HG03442 (cell line): Measurements from ENCODE around the gene GEMIN4.
A peak's percentile ranks its signal among the peaks of the same experiment; 100 is the strongest.
"Not testable (repeated sequence)": the region's sequence is repeated elsewhere in the genome, so short reads cannot be mapped to it uniquely, and the experiment has no call there.

Experiments used
- ATAC-seq: cut with Tn5 transposase; IDR thresholded peaks from one replicate; pipeline ENCODE4 v1.9.1; 2021; ENCODE audit warnings: mild to moderate bottlenecking, moderate library complexity; ENCODE audit not compliant: unreplicated experiment

The GEMIN4 gene

DNA sequence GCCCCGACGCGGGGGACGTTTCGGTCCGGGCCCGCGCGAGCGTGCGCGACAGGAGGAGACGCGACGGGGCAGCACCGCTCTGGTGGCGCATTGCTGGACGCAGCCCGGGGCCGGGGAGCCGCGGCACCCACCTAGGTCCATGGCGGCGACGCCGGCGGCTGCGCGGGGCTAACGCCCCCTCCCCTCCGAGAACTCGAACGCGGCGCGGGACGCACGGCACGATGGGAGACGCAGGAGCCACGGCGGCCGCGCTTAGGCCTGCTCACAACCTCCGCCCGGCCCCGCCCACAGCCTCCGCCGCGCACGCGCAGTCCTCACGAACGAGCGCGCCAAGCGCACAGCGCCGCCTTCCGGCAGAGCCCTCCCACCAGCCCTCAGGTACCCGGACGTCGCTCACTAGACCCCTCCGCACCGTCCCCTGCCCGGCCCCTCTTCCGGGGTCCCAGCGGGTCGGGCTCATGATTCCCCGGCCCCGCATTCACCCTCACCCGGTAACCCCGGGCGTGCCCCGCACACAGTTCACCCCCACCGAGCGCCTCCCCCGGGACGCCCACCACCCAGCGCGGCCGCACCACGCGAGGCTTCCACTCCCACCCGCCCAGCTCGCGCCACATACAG lies at the start of gene GEMIN4:
GEMIN4 (minus strand) TSS at position 263 of the 618 bp plus-strand sequence; CDS start at position 141, 122 bp downstream.
- peak; percentile 80 for ATAC-seq

DNA sequence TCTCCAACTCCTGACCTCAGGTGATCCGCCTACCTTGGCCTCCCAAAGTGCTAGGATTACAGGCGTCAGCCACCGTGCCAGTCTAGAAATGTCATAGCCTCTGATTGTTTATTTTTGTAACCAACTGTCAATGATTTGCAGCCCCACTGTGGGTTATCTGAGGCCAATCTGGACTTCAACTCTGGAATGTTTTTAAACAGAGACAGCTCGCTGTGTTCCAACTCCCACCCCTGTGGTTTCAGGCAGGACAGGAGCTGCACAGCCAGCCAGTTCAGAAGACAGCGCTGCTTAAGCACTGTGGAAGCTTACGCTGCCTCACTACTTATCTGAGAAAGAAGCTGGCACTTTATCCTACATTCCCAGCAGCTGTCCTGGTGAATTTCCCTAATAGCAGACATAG lies 49.6 kb upstream of the GEMIN4 start:
- ATAC-seq, result no peak

DNA sequence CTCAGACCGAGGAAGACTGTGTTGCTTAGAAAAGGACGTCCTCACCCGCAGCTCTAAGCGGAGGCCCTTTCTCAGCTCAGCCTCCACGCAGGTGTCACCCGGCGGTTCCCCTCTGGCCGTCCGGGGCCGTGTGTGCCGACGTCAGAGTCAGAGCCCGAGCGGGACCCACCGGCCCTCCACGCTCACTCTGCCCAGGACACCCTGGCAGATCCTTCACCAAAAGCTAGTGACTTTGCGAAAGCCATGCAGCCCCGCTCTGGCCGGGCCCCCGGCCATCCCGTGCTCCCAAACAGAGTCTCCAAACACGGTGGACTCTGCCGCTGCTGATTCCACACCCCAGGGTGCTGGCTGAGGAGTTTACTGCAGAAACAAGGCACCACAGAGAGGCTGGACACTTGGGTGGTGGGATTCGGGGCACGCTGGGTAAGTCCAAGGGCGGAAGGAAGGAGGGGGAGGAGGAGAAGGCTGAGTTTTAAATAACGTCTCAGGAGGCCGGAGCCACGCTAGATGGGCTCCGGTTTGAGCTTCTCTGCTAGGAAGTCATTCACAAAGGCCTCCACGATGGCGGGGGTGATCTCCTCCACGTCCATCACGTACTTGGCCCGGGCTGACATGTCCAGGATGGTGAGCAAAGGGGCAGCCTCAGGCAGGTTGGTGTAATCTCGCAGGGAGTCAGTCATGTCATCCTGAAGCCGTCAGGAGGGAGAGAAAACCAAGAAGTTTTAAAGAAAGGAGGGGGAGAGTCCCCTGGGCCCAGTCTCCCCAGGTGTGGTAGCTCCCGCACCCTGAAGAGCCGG lies 48.6 kb upstream of the GEMIN4 start:
- ATAC-seq, result no peak

DNA sequence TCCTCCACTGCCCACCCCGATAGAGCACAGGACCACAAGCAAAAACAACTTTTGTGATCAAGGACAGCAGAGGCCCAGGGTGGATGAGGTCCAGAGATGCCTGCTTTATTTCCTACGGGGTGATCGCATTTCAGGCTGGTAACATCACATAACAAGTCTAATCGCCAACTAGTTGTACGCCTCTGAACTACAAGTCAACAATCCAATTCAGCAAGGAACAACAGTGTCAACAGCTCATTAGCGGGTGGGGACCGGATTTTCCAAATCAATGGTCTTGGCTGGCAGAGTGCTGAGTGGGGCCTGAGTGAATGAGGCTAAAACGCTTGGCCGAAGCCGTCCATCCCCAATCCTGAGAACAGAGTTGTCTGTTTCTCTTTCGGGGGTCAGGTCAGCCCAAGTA lies 47.2 kb upstream of the GEMIN4 start:
- no peak for ATAC-seq

DNA sequence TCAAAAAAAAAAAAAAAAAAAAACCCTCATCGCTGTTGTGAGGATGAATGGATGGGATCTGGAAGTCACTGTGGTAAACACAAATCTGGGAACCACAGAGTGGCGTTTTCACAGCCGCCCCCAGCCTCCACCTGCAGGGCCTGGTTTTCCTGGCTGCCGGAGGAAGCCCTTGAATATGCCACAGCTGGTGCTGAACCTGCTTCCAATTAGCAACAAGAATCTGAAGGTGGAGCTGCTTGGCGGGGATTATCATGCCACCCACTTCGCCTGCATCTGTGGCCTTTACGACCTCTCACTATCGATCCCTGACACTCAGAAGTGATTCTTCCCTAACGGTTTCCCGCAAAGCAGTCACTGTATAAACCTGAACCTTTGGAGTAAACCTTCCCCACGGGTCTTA lies 46.2 kb upstream of the GEMIN4 start:
- ATAC-seq, result no peak

DNA sequence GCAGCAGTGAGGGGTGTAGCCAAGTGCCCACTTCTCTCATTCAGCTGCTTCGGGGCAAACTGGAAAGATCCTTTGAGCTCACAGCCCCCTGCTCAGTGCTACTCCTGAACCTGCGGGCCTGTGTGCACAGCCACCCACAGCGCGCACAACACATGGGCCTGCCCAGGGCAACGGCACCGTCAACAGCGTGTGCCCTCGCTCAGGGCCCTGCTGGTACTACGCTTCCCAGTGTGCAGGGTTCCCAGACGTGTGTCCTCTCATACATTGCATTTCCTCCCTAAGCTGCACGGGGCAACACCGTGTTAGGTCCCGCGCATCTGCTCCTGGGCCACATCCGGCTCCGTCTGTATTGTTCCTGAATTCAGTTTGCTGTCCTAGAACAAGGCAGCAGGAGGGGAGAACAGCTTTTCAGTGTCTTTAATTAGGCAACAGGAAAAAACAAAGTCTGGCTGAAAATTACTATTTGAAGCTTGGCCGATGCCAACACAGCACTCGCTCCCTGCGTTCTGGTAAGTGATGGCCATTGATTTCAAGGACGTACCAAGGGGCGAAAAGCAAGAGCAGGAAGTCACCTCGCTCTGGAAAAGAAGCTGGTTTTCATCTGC lies 45.3 kb upstream of the GEMIN4 start:
- no peak for ATAC-seq

DNA sequence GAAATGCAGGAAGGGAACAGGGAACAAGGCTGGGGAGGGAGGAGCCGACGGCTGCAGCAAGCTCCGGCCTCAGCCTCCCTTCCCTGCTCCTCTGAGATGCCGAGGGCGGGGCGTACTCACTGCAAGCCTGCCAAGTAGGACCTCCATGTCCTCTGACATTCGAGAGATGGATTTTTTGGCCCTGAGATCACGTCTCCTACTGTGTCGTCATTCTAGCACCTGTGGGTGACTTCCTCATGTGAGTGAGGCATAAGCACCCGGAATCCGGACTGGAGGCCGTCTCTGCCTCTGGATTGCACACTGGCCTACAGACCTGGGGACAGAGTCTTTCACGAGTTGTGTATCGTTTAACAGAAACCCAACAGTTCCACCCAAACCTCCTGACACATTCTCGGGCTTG lies 44.5 kb upstream of the GEMIN4 start:
- no peak for ATAC-seq

DNA sequence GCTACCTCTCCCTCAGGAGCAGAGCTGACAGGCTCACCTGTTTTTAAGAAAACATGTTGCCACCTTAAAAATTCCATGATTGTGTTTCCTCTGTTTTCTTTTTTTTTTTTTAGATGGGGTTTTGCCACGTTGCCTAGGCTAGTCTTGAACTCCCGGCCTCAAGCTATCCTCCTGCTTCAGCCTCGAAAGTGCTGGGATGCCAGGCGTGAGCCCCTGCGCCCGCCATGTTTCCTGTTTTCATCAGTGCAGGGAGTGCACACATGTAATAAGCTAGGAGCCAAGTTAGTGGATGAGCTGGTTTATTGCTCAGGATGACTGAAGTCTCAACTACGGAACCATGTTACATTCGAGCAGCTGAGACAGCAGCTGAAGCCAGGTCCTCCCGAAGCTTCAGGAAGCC lies 43.7 kb upstream of the GEMIN4 start:
- ATAC-seq, result no peak

DNA sequence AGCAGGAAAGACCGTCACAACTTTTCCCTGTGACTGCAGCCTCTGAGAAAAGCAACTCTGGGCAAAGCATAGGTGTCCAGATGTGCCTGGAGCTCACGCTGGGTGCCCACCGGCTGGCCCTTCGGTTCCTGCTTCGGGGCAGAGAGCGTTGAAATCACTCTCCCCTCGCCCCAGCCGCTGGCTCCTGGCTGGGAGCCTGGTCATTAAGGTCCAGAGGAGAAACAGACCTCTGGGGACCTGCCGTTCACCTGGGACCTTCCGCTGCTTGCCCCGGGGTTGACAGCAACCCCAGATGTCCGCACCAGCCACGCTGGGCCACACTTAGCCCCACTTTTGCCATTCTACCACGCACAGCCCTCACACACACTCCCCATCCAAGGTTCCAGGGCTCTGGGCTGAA lies 43.2 kb upstream of the GEMIN4 start:
- no peak for ATAC-seq

DNA sequence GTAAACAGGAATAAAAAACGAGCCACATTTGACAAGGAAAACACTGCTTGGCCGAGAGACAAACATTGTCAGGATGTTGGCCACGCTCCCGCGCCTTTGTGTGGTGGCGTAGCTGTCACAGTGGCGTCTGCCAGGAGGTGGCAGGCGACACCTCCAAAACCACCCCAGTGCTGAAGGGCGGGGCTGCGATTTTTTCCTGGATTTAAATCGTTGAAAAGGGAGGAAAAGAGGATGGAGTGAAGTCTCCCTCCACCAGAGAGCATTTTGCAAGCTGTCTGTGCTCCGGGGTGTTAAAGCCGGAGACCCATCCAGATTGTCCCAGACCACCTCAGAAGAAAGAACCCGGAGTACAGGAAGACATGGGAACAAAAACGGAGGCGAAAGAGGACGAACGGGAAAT lies 42.8 kb upstream of the GEMIN4 start:
- no peak for ATAC-seq

DNA sequence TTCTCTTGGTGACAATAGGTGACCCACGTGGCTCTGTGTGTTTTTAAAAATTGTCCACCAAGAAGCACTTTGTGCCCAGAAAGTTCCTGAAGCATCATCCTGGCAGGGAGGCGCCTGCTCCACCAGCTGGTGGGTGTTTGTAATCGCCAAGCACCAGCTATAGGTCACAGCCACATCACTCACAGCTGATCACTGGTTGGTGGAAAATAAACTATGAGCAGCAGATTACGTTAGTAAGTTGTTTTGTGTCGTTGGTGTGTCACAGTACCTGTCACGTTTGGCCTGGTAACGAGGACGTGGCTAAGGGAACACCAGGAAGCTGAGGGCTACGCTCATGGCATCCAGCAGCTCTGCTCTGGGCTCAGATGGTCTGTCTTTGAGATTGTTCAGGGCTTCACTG lies 40.2 kb upstream of the GEMIN4 start:
- no peak for ATAC-seq

DNA sequence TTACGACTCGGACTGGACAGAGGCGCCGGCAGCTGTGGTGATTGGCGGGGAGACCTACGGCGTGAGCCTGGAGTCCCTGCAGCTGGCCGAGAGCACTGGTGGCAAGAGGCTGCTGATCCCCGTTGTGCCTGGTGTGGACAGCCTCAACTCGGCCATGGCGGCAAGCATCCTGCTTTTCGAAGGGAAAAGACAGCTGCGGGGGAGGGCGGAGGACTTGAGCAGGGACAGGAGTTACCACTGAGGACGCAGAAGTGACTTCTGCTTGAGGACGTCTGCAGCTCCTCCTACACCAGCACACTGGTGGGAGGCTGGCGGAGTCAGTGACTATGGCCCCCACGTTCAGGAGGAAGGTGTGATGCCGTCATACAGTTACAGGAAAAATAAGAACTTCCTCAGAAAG lies 39.8 kb upstream of the GEMIN4 start:
- ATAC-seq, result no peak

DNA sequence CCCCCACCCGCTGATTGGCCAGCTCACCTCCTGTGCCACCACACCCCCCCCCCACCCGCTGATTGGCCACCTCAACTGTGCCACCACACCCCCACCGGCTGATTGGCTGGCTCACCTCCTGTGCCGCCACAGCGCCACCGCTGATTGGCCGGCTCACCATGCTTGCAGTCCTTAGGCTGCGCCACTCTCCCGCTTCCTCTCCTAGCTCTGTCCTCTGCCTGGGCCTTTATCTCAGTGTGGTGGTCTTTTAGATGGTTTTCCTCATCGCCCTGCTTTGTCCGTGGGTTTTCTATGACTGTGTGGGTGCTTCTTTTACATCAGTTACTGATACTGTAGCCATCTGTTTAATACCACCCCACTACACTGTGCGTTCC lies 38.8 kb upstream of the GEMIN4 start:
- ATAC-seq, result not testable (repeated sequence)

DNA sequence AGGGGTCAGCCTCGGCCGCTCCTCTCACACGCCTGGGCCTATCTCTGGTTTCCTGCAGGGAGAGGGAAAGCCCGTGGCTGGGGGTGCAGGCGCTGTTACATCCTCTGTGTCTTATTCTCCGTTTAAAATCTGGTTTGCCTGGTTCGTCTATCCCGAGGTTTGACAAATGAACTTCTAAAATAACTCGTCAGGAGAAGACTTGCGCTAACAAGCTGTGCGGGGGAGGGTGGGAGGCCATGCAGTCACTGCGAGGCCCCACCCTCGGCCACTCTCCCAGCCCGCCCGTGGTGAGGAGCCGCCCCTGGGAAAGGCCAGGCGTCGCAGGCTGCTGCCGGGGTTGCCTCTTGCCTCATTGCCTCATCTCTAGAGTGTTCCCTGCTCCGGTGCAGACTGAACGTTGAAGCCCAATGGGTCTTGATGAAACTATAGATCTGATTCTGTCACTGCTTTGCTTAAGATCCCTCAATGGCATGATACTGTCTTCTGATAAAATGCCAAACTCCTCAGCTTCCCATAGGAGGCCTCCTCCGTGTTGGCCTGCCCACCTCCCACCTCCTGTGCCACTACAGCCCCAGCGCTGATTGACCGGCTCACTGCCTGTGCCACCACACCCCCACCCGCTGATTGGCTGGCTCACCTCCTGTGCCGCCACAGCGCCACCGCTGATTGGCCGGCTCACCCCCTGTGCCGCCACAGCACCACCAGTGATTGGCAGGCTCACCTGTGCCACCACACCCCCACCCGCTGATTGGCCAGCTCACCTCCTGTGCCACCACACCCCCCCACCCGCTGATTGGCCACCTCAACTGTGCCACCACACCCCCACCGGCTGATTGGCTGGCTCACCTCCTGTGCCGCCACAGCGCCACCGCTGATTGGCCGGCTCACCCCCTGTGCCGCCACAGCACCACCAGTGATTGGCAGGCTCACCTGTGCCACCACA lies 38.1 kb upstream of the GEMIN4 start:
- ATAC-seq, result not testable (repeated sequence)

DNA sequence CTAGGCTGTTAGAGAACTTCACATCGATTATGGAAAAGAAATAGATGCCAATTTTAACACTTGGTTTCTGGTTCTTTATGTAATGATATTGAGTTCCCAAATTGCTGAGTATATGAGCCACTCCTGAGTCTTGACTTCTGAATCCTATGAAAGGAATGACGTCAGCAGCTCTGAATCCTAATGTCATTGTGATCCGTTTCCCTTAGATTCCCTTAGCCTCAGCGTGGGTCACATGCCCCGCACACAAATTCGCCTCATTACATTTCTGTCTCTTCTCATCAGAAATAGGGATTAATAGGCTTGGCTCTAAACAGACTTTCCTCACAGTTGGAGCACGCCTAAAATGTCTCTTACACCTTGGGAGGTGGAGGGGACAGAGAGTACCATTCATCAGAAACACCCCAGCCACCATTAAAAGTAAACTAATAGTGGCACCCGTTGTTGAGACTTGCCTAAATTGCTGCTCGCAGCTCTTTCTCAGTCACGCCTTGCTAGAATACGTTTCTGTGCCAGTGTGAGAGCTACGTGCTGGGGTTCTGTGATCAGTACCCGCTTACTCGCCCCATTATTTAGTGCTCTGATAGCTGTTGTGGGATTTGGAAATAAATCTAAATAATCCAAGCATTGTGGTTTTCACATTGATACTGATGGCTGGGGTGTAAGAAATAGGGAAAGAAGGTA lies 37.2 kb upstream of the GEMIN4 start:
- ATAC-seq, result no peak

DNA sequence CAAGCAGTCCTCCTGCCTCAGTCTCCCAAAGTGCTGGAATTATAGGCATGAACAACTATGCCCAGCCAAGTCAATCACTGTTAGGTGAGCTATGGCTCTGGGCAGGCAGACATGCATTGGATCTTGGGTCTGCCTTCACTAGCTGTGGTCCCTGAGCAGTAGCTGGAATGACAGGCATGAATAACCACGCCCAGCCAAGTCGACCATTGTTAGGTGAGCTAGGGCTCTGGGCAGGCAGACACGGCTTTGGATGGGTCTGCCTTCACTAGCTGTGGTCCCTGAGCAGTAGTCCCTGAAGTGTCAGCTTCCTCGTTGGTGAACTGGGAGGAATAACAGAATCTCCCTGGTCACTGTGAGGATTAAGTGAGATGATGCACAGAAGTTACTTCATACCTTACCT lies 36.5 kb upstream of the GEMIN4 start:
- no peak for ATAC-seq

DNA sequence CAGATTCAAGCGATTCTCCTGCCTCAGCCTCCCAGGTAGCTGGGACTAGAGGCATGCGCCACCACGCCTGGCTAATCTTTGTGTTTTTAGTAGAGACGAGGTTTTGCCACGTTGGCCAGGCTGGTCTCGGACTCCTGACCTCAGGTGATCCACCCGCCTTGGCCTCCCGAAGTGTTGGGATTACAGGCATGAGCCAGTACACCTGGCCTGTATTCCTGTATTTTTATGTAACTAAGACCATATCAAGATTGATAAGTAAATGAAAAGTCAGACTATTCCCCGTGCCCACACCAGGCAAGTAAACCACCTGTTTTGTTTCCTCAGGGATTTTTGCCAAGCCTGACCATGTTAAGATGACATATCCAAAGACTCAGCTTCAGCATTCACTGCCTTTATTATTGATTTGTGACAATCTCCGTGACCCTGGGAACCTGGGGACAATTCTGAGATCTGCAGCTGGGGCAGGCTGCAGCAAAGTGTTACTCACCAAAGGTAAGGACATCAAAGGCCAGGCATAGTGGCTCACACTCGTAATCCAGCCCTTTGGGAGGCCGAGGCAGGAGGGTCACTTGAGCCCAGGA lies 35.7 kb upstream of the GEMIN4 start:
- no peak for ATAC-seq

DNA sequence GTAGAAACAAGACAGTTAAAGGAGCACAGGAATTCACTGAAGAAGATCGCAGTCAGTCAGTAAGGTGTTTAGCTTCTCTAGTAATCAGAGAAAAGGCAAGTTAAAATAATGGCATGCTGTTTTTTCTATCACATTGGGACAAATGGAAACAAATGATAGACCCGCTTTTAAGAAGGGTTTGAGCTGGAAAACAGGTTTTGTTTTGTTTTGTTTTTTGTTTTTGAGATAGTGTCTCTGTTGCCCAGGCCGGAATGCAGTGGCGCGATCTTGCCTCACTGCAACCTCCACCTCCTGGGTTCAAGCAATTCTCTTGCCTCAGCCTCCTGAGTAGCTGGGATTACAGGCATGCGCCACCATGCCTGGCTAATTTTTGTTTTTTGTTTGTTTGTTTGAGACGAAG lies 33.8 kb upstream of the GEMIN4 start:
- not testable (repeated sequence) for ATAC-seq

DNA sequence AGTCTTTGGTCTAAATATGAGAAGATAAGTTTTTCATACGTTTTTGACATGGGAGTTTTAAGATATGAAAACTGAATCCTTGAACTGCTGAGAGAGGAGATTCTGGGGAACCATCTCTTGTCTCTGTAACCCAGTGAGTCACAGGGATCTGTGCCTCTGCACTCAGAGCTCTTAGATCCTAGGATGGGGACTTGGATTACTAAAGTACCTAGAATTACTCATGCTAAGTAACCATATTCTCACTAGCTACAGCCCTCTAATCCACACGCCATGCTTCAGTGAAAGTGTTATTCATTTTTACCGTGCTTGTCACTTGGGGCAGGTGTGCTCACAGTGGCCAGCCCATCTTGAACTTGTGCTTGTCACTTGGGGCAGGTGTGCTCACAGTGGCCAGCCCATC lies 32.1 kb upstream of the GEMIN4 start:
- no peak for ATAC-seq
